CD14-positive monocyte (primary cell): ENCODE data around the gene SIK3. TPM values are rescaled to one million over a fixed set of nuclear protein-coding genes. Genes with fewer than 3 reads are reported as not detected.
A peak's percentile ranks its signal among the peaks of the same experiment; 100 is the strongest.

Experiments
- DNase-seq, 3 donors: peaks; one replicate each; pipeline ENCODE4 v3.0.0-alpha.2; 2011 to 2022
- H2AFZ ChIP-seq: 2 replicates; pipeline ENCODE4 v1.6.0; 2012; ENCODE audit warnings: mild to moderate bottlenecking, low read depth, low read length, inconsistent platforms; ENCODE audit not compliant: insufficient read depth, poor library complexity, severe bottlenecking
- H3K27ac ChIP-seq, 2 donors: 1 replicate in 1 of 2; 2 replicates in 1 of 2; pipeline ENCODE4 v1.5.1; 2012 to 2013; ENCODE audit warnings: low read length in 2 of 2, control low read depth in 1 of 2, inconsistent platforms in 1 of 2, low read depth in 1 of 2, mild to moderate bottlenecking in 1 of 2
- H3K27me3 ChIP-seq, 2 donors: one replicate each; pipeline versions ENCODE4 v1.6.0 to v1.6.1; 2011 to 2013; ENCODE audit warnings: low read length in 2 of 2; ENCODE audit not compliant: control insufficient read depth in 2 of 2, insufficient read depth in 2 of 2
- H3K36me3 ChIP-seq, 2 donors: replicated peaks in 1 of 2; 1 replicate in 1 of 2; 2 replicates in 1 of 2; pipeline versions ENCODE4 v1.5.1 to v1.6.1; 2012 to 2013; ENCODE audit warnings: low read length in 2 of 2, control low read depth in 1 of 2, inconsistent platforms in 1 of 2, mild to moderate bottlenecking in 1 of 2; ENCODE audit not compliant: insufficient read depth in 2 of 2, control insufficient read depth in 1 of 2
- H3K4me1 ChIP-seq, 2 donors: 1 replicate in 1 of 2; 2 replicates in 1 of 2; pipeline versions ENCODE4 v1.5.1 to v1.6.1; 2012 to 2013; ENCODE audit warnings: low read length in 2 of 2, control low read depth in 1 of 2, inconsistent platforms in 1 of 2, mild to moderate bottlenecking in 1 of 2, moderate library complexity in 1 of 2; ENCODE audit not compliant: insufficient read depth in 2 of 2, control insufficient read depth in 1 of 2
- H3K4me2 ChIP-seq: replicated peaks from 2 replicates; pipeline ENCODE3; 2012; ENCODE audit warnings: low read length, moderate library complexity, mild to moderate bottlenecking; ENCODE audit not compliant: poor library complexity, severe bottlenecking; ENCODE audit errors: extremely low read depth
- H3K4me3 ChIP-seq, 3 experiments: fragments of 200-600 bp in 1 of 3; sonication (generic) in 1 of 3; replicated peaks in 1 of 3; 1 replicate in 2 of 3; 2 replicates in 1 of 3; pipeline ENCODE4 v1.5.1; 2011 to 2013; ENCODE audit warnings: low read length in 3 of 3, mild to moderate bottlenecking in 3 of 3, control low read depth in 2 of 3, low read depth in 2 of 3, inconsistent platforms in 1 of 3, moderate library complexity in 1 of 3
- H3K79me2 ChIP-seq: 2 replicates; pipeline ENCODE4 v1.6.0; 2012; ENCODE audit warnings: mild to moderate bottlenecking, control low read depth, inconsistent platforms, low read length, moderate library complexity; ENCODE audit not compliant: insufficient read depth
- H3K9ac ChIP-seq: 2 replicates; pipeline ENCODE4 v1.6.0; 2017; ENCODE audit warnings: low read length, mild to moderate bottlenecking; ENCODE audit not compliant: insufficient read depth, poor library complexity, severe bottlenecking
- H3K9me3 ChIP-seq, 2 donors: replicated peaks in 1 of 2; 1 replicate in 1 of 2; 2 replicates in 1 of 2; pipeline versions ENCODE4 v1.5.1 to v1.6.1; 2012 to 2013; ENCODE audit warnings: low read length in 2 of 2, control low read depth in 1 of 2; ENCODE audit not compliant: control insufficient read depth in 1 of 2, insufficient read depth in 1 of 2
- H4K20me1 ChIP-seq: 2 replicates; pipeline ENCODE4 v1.6.0; 2012; ENCODE audit warnings: mild to moderate bottlenecking, low read length, control low read depth, moderate library complexity; ENCODE audit not compliant: insufficient read depth
- H3K27ac Mint-ChIP-seq, 7 donors: one replicate each; pipeline ENCODE4 v1.8.0; 2020; ENCODE audit warnings: mild to moderate bottlenecking in 7 of 7, mixed read lengths in 7 of 7, moderate library complexity in 6 of 7, inconsistent platforms in 2 of 7
- H3K27me3 Mint-ChIP-seq, 3 donors: one replicate each; pipeline ENCODE4 v1.8.0; 2021 to 2022; ENCODE audit warnings: low read depth in 3 of 3, mild to moderate bottlenecking in 3 of 3, mixed read lengths in 3 of 3, moderate library complexity in 3 of 3, inconsistent platforms in 1 of 3
- H3K36me3 Mint-ChIP-seq, 2 donors: one replicate each; pipeline ENCODE4 v1.8.0; 2020; ENCODE audit warnings: mixed read lengths in 2 of 2, inconsistent platforms in 1 of 2, mild to moderate bottlenecking in 1 of 2
- H3K4me1 Mint-ChIP-seq: one replicate; pipeline ENCODE4 v1.8.0; 2020; ENCODE audit warnings: mild to moderate bottlenecking, mixed read lengths
- H3K4me3 Mint-ChIP-seq, 2 donors: one replicate each; pipeline ENCODE4 v1.8.0; 2020; ENCODE audit warnings: mild to moderate bottlenecking in 2 of 2, mixed read lengths in 2 of 2, moderate library complexity in 1 of 2
- H3K9me3 Mint-ChIP-seq, 7 donors: one replicate each; pipeline ENCODE4 v1.8.0; 2020 to 2022; ENCODE audit warnings: mixed read lengths in 7 of 7, mild to moderate bottlenecking in 6 of 7, moderate library complexity in 6 of 7, inconsistent platforms in 2 of 7
- WGBS: methylation state at CpG from one replicate; pipeline ENCODE4 v1.1.5; 2013; ENCODE audit warnings: missing lambda C conversion rate; ENCODE audit not compliant: insufficient coverage; 5-methylcytosine and 5-hydroxymethylcytosine counted together
- intact Hi-C, 2 donors: fragments of 100-400 bp; cut with micrococcal nuclease; formaldehyde crosslinking; loops; one replicate each; pipeline versions ENCODE4 v1.15.0 to v1.15.1; 2023
- polyA plus RNA-seq, 3 donors: library from polyadenylated mRNA; depleted of rRNA in 1 of 3; unstranded in 2 of 3; stranded (reverse) in 1 of 3; fragments of 300-500 nt in 2 of 3; fragments of >200 nt in 1 of 3; fragmentation: Illumina TruSeq in 2 of 3; gene quantifications; 1 replicate in 2 of 3; 2 replicates in 1 of 3; pipeline ENCODE4 v1.2.3, GENCODE V29; 2012 to 2021
- TF ChIP-seq, protein P1 (sequence below): fragments of 200-600 bp; IDR thresholded peaks from one replicate; pipeline ENCODE4 v1.8.0; 2022; ENCODE audit warnings: antibody characterized with exemption, mild to moderate bottlenecking

The SIK3 gene
- polyA plus RNA-seq, 3 donors = 18.3 to 142 (median 20.0) TPM

DNA sequence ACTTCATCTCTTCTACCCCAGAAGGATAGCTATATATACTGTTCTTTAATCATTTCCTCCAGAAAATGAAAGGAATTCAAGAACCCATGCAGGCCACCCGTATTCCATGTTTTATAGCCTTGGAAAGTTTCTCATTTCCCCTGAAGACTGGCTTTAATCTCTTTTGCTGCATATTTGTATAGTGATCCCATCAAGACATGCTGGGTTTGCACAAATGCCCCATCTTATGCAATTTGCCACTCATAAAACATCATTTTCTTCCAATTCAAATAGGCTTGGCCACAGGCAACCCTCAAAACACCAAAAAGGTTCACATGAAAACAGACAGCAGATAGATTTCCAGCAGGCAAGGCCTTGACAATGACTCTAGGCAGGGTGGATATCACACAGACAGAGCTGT is 232.5 kb downstream of the SIK3 start:
- Mint-ChIP-seq H3K9me3 (no peaks in the 10 kb centered on the region), H3K27ac (no peak overlapping the region), H3K4me3 (no peak overlapping the region), H3K36me3 (peaks cover 96 to 100% of the 10 kb centered on the region in 2 donors), H3K27me3 (no peaks in the 10 kb centered on the region), H3K4me1 (no peaks in the 10 kb centered on the region)
- Histone ChIP-seq H3K27ac (peak overlapping the region in 1 of 2 donors; percentile 20), H2AFZ (no peak overlapping the region), H3K27me3 (no peaks in the 10 kb centered on the region), H3K9ac (no peak overlapping the region), H4K20me1 (peaks cover 15% of the 10 kb centered on the region), H3K4me2 (no peak overlapping the region), H3K36me3 (peaks cover 98 to 100% of the 10 kb centered on the region in 2 donors), H3K79me2 (no peaks in the 10 kb centered on the region), H3K4me1 (no peaks in the 10 kb centered on the region), H3K9me3 (no peaks in the 10 kb centered on the region), H3K4me3 (no peak overlapping the region)
- no peak for DNase-seq
- TF ChIP-seq, protein P1, sequence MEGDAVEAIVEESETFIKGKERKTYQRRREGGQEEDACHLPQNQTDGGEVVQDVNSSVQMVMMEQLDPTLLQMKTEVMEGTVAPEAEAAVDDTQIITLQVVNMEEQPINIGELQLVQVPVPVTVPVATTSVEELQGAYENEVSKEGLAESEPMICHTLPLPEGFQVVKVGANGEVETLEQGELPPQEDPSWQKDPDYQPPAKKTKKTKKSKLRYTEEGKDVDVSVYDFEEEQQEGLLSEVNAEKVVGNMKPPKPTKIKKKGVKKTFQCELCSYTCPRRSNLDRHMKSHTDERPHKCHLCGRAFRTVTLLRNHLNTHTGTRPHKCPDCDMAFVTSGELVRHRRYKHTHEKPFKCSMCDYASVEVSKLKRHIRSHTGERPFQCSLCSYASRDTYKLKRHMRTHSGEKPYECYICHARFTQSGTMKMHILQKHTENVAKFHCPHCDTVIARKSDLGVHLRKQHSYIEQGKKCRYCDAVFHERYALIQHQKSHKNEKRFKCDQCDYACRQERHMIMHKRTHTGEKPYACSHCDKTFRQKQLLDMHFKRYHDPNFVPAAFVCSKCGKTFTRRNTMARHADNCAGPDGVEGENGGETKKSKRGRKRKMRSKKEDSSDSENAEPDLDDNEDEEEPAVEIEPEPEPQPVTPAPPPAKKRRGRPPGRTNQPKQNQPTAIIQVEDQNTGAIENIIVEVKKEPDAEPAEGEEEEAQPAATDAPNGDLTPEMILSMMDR = no peak
- intact Hi-C loops = no loop called here
- 100% methylated on average over 1 of the region's 1 CpG for WGBS

DNA sequence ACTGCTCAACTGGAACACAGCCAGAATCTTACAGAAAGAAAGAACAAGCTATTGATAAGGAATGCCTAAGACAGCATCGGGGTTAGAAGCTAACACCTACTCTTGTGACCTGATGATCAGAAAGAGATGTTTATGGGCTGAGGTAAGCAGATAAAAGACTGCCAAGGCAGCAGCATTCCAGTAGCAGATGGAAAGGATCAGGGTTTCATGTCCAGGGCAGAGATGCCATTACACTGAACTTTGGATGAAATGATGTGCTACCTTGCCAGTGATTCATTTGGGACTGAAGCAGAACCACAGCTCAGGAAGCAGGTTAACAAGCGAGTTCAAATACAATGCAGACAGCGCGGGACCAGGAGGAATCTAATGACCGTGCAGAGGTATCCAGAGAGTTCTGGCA is 233.7 kb downstream of the SIK3 start:
- Mint-ChIP-seq H3K36me3 (peaks cover 92 to 100% of the 10 kb centered on the region in 2 donors), H3K4me3 (no peak overlapping the region), H3K27me3 (no peaks in the 10 kb centered on the region), H3K4me1 (no peaks in the 10 kb centered on the region), H3K27ac (no peak overlapping the region), H3K9me3 (no peaks in the 10 kb centered on the region)
- Histone ChIP-seq H3K27me3 (no peaks in the 10 kb centered on the region), H3K9ac (no peak overlapping the region), H3K27ac (no peak overlapping the region), H2AFZ (no peak overlapping the region), H3K36me3 (peaks cover 96 to 100% of the 10 kb centered on the region in 2 donors), H3K9me3 (no peaks in the 10 kb centered on the region), H4K20me1 (peaks cover 5% of the 10 kb centered on the region), H3K4me2 (no peak overlapping the region), H3K79me2 (no peaks in the 10 kb centered on the region), H3K4me1 (no peaks in the 10 kb centered on the region), H3K4me3 (no peak overlapping the region)
- no peak for DNase-seq
- 98% methylated on average over 4 of the region's 5 CpGs for WGBS
- TF ChIP-seq, protein P1 = no peak
- intact Hi-C loops = no loop called here
